ENCODE data around the gene WDR3. TPM values are rescaled to one million over a fixed set of nuclear protein-coding genes. Genes with fewer than 3 reads are reported as not detected.

Gene WDR3
- total and polyA plus RNA-seq, 2 experiments from 2014 or later, result 26.2 to 38.7 TPM

- no peaks in the 10 kb centered on the region; the same call in 1 of the 2 replicates for H4K20me1 ChIP-seq (replicated peaks; ENCODE audit: insufficient read depth)
- Mint-ChIP-seq H3K4me3 (no peak overlapping the region), H3K27ac (no peak overlapping the region), H3K36me3 (ENCODE audit: low read depth) (peaks cover 58% of the 10 kb centered on the region), H3K4me1 (no peaks in the 10 kb centered on the region), H3K27me3 (ENCODE audit: insufficient read depth, low read depth, poor library complexity) (no peaks in the 10 kb centered on the region), H3K9me3 (no peaks in the 10 kb centered on the region)
- TF ChIP-seq REST (IDR thresholded peaks at IDR 0.05; ENCODE audit: unreplicated experiment) (no peak), ZNF462 (CRISPR knock-in tag; IDR thresholded peaks at IDR 0.05) (no peak), CREB1 (CRISPR knock-in tag; IDR thresholded peaks at IDR 0.05; ENCODE audit: low read depth) (no peak)
- H3K27ac ChIP-seq (ENCODE audit: low read depth), result no peak overlapping the region
- H3K36me3 ChIP-seq (ENCODE audit: insufficient read depth), result peaks cover 45% of the 10 kb centered on the region
- H2AFZ ChIP-seq, result no peak overlapping the region
- no peaks in the 10 kb centered on the region for H3K27me3 ChIP-seq (ENCODE audit: insufficient read depth)
- H3K9me2 ChIP-seq (ENCODE audit: insufficient read depth), result no peaks in the 10 kb centered on the region
- H3K4me2 ChIP-seq, result no peak overlapping the region
- H3K4me3 ChIP-seq, result no peak overlapping the region
- ATAC-seq (no peak), DNase-seq (ENCODE audit: low spot score) (no peak)
- H3K79me2 ChIP-seq (replicated peaks; ENCODE audit: insufficient read depth), result no peaks in the 10 kb centered on the region
- H3K4me1 ChIP-seq (ENCODE audit: insufficient read depth), result no peaks in the 10 kb centered on the region
- H3F3A ChIP-seq (replicated peaks; ENCODE audit: low read depth), result no peaks in the 10 kb centered on the region
These were observed 29.8 kb downstream of the WDR3 start for GRCh38 chr1:117959364-117959763.

Data from GM23338 (cell line).